ENCODE measurements around the gene BAK1. TPM values are rescaled to one million over a fixed set of nuclear protein-coding genes. Genes with fewer than 3 reads are reported as not detected.

The BAK1 gene
- total RNA-seq, 1 experiment from 2014 or later = 23.7 TPM

GRCh38 chr6:33620856-33621710, 41.0 kb upstream of the BAK1 start, which contains the start of gene ITPR3:
Gene ITPR3 (plus strand): TSS chr6:33621322. CDS start chr6:33621603, 281 bp downstream.
- peaks cover 7% of the 10 kb centered on the region; the same call in 1 of the 2 replicates for H3K36me3 ChIP-seq (ENCODE audit: low read depth, low read length)
- CTCF ChIA-PET = interaction anchor here (0.6 to 2.0 kb wide), 2 partner anchors 31 to 84 kb away, joined by 3 to 6 read pairs; no protein-coding TSS in a partner anchor
- H3K9ac ChIP-seq (ENCODE audit: low read length) = peak within 1 kb of the TSS; percentile 95
- ATAC-seq = peak; percentile 56
- POLR2A ChIA-PET (ENCODE audit: unreplicated experiment) = interaction anchor here (0.7 to 1.0 kb wide), 2 partner anchors 31 to 36 kb away, joined by 3 read pairs; no protein-coding TSS in a partner anchor
- H3K79me2 ChIP-seq (ENCODE audit: low read length) = peaks cover 48% of the 10 kb centered on the region
- H3K27me3 ChIP-seq (ENCODE audit: low read length) = no peaks in the 10 kb centered on the region
- no peaks in the 10 kb centered on the region for H3K9me3 ChIP-seq (ENCODE audit: low read length)
- DNase-seq = peak; percentile 80
- H3K27ac ChIP-seq (ENCODE audit: low read length) = peak within 1 kb of the TSS; percentile 69
- TF ChIP-seq EZH2phosphoT487 (IDR thresholded peaks at IDR 0.05; ENCODE audit: borderline replicate concordance, low read length) (no peak), EZH2 (IDR thresholded peaks at IDR 0.05; ENCODE audit: low read length, unreplicated experiment) (no peak)
- TF ChIP-seq, protein P1, sequence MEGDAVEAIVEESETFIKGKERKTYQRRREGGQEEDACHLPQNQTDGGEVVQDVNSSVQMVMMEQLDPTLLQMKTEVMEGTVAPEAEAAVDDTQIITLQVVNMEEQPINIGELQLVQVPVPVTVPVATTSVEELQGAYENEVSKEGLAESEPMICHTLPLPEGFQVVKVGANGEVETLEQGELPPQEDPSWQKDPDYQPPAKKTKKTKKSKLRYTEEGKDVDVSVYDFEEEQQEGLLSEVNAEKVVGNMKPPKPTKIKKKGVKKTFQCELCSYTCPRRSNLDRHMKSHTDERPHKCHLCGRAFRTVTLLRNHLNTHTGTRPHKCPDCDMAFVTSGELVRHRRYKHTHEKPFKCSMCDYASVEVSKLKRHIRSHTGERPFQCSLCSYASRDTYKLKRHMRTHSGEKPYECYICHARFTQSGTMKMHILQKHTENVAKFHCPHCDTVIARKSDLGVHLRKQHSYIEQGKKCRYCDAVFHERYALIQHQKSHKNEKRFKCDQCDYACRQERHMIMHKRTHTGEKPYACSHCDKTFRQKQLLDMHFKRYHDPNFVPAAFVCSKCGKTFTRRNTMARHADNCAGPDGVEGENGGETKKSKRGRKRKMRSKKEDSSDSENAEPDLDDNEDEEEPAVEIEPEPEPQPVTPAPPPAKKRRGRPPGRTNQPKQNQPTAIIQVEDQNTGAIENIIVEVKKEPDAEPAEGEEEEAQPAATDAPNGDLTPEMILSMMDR (conservative IDR thresholded peaks at IDR 0.05; ENCODE audit: low read depth, low read length) = no peak
- H3F3A ChIP-seq (ENCODE audit: low read length, unreplicated experiment) = no peaks in the 10 kb centered on the region
- H4K20me1 ChIP-seq (ENCODE audit: low read length) = peaks cover 26% of the 10 kb centered on the region; the same call in 1 of the 2 replicates
- BruUV-seq (replicated peaks) = no TSS peak
- H2AFZ ChIP-seq (ENCODE audit: low read length) = peak within 1 kb of the TSS; percentile 90
- H3K4me1 ChIP-seq (ENCODE audit: insufficient read depth, low read length) = peaks cover 29% of the 10 kb centered on the region
- intact Hi-C loops (cut with micrococcal nuclease) = loop anchor here (1.0 kb wide), 1 partner anchor 31 kb away; no protein-coding TSS in a partner anchor
- H3K4me3 ChIP-seq (ENCODE audit: low read length) = peak within 1 kb of the TSS; percentile 99
- peak within 1 kb of the TSS; percentile 99 for H3K4me2 ChIP-seq (ENCODE audit: low read length)
- no peaks in the 10 kb centered on the region for H3K9me2 ChIP-seq (replicated peaks; ENCODE audit: low read length)

DNA sequence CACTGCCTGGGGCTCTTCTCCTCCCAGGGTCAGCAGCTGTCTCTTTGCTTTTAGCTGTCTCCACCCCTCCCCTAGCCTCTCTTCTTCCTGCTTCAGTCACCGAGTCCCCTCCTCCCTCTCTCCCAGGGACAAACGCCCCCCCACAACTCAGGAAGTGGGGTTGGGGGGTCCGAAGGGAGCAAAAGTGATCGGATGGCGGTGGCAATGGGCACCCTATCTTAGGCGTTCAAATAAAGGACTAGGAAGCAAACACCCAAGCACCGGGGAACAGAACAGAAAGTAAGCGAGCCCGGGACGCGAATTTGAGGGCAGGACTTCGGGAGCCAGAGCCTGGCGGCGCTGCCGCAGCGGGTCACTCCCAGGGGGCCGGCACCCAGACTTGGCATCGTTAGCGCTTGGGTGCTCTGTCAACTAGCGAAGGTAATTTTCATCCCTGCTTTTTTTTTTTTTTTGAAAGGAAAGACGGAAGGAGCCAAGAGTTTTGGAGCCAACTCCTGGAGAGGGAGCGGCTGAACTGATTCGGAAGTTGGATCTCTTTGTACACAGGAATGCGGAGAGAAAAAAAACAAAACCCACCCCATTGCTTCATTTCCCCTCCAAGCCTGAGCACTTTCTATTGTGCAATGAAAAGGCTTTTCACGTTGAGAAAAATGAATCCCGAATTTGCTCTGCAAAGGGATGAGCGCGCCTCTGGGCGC, 40.2 kb upstream of the BAK1 start:
- Histone ChIP-seq H3K79me2 (ENCODE audit: low read length) (peaks cover 40% of the 10 kb centered on the region), H3K9me2 (replicated peaks; ENCODE audit: low read length) (no peaks in the 10 kb centered on the region), H2AFZ (ENCODE audit: low read length) (peak overlapping the region; percentile 78), H3K4me1 (ENCODE audit: insufficient read depth, low read length) (peaks cover 29% of the 10 kb centered on the region), H3K9ac (ENCODE audit: low read length) (peak overlapping the region; percentile 80), H3K9me3 (ENCODE audit: low read length) (no peaks in the 10 kb centered on the region), H3K4me3 (ENCODE audit: low read length) (peak overlapping the region; percentile 99), H3K27ac (ENCODE audit: low read length) (peak overlapping the region; percentile 53), H3K27me3 (ENCODE audit: low read length) (no peaks in the 10 kb centered on the region), H3K4me2 (ENCODE audit: low read length) (peak overlapping the region; percentile 83), H3K36me3 (ENCODE audit: low read depth, low read length) (peaks cover 7% of the 10 kb centered on the region; the same call in 1 of the 2 replicates), H3F3A (ENCODE audit: low read length, unreplicated experiment) (no peaks in the 10 kb centered on the region), H4K20me1 (ENCODE audit: low read length) (peaks cover 26% of the 10 kb centered on the region; the same call in 1 of the 2 replicates)
- peak; percentile 47 for DNase-seq
- TF ChIP-seq, protein P1 (conservative IDR thresholded peaks at IDR 0.05; ENCODE audit: low read depth, low read length) = no peak
- TF ChIP-seq EZH2phosphoT487 (IDR thresholded peaks at IDR 0.05; ENCODE audit: borderline replicate concordance, low read length) = no peak
- TSS peak; percentile 57 for BruUV-seq (replicated peaks)
- CTCF ChIA-PET = interaction anchor here (0.6 kb wide), 2 partner anchors 9 to 85 kb away, joined by 3 read pairs; no protein-coding TSS in a partner anchor
- peak; percentile 9 for ATAC-seq
- intact Hi-C loops (cut with micrococcal nuclease) = no loop called here
- POLR2A ChIA-PET (ENCODE audit: unreplicated experiment) = interaction anchor here (0.7 to 1.0 kb wide), 2 partner anchors 31 to 36 kb away, joined by 3 read pairs; no protein-coding TSS in a partner anchor

Measured in PC-3 (cell line).